ENCODE results near the gene INF2.

The INF2 gene

DNA sequence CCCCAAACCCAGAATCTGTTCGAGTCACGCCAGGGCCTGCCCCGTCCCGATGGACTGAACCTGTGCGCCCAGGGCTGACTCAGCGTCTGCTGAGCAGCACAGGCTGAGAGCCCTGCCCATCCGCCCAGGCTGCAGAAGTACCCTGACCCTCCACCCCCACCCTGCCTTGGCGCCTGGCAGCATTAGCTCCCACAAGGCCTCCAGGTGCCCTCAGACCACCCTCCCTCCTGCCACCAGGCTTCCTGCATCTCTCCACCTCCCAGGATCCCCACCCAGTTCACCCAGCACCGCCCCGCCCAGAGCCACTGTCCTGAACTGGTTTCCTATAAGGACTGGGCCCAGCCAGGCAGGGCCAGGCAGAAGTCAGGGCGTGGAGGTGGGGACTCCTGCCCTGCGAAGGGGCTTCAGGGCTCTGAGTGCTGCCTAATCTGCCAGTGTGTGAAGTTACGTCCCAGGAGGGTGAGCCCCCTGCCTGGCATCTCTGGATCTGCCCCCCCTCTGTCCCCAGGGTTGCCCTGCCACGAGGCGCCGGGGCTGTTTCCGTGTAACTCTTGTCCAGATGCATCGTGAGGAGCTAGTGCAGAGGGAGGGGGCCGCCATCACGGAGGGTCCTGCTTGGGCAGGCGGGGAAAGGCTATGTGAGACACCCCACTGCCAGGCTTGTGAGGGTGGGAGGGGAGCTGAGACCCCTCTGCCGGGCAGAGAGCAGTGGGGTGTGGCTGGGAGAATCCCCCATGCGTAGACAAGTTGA, 43.7 kb downstream of the INF2 start:
- in situ Hi-C loops (cut with MboI; ENCODE audit: low sequenced_read_pairs): no loop called here

DNA sequence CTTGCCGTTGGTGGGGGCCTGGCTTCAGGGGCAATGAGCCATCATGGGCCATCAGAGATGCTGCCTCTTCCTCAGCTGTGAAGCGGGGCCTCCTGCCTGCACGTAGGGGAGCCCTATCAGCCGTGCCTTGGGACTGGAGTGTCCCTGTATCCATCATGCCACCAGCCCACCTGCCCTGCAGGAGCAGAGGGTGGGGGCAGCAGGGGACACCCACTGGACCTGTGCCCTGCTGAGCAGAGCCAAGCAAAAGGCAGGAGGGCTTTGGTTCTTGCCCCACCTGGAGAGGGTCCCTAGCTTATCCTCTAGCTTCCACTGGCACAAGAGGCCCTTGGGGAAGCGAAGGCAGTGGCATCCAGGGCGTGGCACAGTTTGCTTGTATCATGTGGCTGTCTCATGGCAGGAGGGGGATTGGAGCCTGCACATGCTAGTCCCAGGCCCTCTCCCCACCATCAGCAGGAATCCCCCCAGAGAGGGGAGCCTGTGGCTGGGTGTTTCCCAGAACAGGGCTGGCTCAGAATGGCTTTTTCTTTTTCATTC, 44.7 kb downstream of the INF2 start:
- in situ Hi-C loops (cut with MboI; ENCODE audit: low sequenced_read_pairs): no loop called here

DNA sequence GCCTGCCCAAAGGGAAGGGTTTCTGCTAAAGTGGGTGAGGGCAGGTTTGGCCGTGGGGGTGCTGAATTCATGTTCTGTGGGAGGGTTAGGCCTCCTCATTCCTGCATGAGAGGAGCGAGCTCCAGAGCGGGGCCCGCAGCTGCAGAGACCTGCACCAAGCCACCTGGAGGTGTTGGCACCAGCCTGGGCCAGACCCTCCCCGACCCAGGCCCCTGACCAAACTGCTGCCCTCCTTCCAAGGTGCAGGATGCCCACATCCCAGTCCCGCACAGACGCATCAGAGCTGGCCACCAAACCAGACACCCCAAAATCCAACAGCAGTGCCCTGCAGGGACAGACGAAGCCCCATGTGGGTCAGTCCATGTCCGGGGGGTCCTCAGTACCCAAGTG, 45.2 kb downstream of the INF2 start:
- in situ Hi-C loops (cut with MboI; ENCODE audit: low sequenced_read_pairs): no loop called here

DNA sequence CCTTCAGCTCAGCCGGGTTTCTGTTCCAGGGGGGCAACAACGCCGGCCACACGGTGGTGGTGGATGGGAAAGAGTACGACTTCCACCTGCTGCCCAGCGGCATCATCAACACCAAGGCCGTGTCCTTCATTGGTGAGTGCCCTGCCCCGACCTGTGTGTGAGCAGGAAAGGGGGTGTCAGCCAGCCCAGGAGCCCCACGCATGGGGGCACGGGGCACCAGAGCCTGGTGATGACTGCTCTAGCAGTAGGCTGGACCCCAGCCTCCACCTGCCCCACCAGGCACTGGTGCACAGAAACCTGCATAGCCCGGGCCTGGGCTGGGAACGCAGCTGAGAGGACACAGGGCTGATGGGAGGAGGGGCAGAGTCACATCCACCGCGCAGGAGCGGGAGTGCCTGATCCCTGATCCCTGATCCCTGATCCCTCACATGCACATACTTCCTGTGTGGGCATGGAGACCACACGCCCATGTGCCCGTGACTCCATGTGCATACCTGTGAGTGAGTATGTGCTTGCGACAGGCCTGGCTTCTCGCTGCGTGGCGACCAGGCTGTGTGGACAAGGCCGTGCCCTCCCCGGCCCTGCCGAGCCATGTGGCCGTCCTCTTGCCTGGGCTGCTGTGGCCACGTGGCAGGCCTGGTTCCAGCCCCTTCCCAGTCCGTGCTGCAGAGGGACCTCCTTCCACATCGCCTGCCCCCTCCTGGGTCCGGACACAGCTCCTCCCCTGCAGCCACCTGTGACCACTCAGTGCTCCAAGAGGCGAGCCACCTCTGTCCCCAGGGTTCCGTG, 45.8 kb downstream of the INF2 start:
- in situ Hi-C loops (cut with MboI; ENCODE audit: low sequenced_read_pairs): no loop called here

DNA sequence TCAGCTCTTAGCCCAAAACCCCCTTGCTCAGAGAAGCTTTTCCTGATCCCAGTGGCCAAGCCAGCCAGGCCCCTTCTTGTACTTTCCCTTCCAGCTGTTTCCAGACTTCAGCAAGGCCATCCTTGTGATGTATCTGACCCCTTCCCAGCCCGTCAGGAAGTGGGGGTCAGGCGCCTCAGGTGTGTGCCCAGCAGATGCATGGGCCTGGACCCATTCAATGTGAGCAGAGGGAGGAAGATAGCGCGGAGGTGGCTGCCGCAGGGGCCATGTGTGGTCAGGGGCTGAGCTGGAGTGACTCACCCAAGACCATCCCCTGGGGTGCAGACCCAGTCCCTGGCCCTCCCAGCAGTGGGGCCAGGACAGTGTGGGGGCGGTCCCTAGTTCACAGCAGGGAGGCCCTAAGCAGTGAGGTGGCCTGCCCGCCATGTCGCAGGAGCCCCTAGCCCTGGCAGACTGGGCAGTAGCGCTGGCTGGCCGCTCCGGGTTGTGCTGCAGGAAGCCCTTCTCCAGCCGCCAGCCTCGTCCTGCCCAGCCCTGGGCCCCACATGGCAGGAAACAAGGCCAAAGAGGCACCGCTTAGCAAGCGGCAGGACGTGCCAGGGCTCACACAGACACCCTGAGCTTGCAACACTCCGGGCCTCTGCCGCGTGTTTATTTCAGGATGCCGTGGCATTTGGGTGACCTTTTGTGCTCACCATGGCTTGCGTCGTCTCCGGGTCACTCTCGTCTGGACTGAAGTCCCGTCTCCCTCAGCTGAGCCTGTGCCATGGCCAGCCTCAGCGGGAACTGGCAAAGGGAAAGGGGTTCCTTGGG, 46.6 kb downstream of the INF2 start:
- in situ Hi-C loops (cut with MboI; ENCODE audit: low sequenced_read_pairs): no loop called here

DNA sequence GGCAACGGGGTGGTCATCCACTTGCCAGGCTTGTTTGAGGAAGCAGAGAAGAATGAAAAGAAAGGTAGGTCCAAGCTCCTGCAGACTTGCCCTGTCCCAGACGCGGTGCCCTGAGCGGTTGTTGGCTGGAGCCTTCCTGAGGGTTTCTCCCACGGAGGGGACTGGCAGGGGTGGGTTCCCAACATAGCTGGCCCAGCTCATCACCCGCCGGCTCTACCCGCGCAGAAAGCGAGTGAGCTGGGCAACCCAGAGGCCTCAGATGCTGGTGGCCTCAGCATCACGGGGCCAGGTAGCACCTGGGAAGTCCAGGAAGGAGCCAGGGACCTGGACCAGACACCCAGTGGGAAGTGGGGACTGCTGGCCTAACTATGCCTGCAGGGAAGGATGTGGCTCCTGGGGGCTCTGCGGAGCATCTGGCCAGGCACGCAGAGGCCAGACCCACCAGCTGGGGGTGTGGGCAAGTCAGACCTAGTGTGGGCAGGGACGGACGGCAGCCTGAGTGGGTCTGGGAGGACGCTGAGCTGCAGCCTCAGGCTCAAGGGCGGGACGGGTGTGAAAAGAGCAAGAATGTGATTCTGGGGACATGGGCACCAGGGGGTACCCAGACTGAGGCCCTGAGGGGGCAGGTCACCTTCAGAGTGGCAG, 49.1 kb downstream of the INF2 start:
- in situ Hi-C loops (cut with MboI; ENCODE audit: low sequenced_read_pairs): no loop called here

DNA sequence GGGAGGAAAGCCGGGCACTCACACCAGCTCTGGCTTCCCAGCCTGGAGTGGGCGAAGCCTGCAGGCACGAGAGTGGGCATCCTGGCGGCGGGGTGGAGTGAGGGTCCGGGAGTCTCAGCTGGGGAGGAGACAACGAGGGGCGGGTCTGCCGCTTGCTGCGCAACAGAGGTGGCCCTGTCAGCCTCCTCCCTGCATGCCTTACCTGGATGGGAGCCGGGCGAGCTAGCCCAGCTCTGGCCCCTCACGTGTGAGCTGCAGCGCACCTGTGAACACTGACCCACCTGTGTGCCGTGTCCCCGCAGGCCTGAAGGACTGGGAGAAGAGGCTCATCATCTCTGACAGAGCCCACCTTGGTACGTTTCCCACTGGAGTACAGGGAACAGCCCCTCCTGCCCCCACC, 49.6 kb downstream of the INF2 start:
- in situ Hi-C loops (cut with MboI; ENCODE audit: low sequenced_read_pairs): no loop called here

DNA sequence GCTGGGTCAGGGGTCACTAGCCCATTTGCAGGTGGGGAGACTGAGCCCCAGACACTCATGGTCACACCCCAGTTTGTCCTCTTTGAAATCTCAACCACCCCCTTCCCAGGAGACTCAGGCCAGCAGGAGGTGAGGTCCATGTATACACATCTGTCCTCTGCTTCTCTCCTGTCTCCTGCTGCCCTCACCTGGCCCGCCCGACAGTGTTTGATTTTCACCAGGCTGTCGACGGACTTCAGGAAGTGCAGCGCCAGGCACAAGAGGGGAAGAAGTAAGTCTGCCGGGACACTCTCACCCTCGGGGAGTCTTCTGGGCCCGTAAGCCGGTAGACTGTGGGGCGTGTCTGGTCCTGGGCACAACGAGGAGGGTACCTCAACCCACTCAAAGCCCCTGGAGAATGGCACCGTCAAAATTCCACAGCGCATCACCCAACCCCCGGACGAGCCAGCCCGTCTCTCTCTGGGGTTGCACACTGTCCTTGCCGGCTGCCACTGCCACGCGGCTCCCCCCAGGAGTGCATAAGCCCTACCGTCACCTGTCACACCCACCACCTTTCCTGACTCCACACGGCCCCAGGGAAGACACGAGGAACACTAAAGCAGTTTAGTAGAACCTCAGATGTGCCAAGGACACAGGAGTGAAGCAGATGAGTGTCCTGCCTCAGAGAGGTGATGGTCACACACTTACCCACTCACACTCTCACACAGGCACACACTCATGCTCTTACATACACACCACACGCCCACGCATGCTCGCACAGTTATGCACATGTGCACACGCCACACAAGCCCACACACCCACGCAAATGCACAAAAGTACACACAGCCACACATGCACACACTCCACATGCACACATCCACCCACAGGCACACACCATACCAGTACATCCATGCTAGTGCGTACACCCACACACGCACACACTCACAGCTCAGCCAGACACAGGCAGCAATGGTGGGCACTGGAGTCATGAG, 50.4 kb downstream of the INF2 start:
- in situ Hi-C loops (cut with MboI; ENCODE audit: low sequenced_read_pairs): no loop called here

DNA sequence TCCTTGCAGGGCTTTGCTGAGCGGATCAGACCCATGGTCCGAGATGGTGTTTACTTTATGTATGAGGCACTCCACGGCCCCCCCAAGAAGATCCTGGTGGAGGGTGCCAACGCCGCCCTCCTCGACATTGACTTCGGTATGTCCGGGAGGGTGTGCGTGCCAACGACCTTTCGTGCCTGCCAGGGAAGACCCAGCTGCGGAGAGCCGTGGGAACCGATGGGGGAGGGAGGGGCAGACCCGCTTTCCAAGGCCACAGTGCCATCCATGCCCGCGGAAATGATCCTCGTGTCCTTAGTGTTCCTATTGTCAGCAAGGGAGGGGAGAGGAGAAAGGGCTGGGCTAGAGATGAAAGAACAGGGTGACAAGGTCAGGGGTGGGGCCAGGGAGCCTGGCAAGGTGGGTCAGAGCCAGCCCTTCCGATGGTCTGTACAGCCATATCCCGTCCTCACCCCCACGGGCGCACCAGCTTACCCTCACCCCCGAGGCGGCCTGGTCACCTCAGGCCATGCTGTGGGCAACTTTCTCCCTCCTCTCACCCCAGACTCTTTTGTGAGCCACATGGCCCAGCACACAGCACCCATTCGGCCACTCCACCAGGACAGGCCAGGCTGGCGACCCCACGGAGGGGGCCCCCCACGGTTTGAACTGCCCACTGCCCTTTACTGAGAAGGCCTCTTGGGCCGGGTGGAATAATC, 51.8 kb downstream of the INF2 start:
- in situ Hi-C loops (cut with MboI; ENCODE audit: low sequenced_read_pairs): no loop called here

DNA sequence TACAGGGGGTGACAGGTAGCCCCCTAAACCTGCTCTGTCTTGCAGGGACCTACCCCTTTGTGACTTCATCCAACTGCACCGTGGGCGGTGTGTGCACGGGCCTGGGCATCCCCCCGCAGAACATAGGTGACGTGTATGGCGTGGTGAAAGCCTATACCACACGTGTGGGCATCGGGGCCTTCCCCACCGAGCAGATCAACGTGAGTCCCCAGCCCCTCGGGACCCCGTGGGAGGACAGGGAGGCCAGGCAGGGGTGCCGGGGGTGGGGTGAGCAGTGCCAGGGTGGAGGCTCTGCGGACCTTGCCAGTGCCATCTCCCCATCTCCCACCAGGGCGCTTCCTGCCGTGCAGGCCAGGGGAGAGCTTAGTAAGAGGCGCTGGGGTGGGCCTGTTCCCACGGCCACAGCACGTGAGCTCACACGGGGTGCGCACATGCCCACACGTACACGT, 52.4 kb downstream of the INF2 start:
- in situ Hi-C loops (cut with MboI; ENCODE audit: low sequenced_read_pairs): no loop called here

DNA sequence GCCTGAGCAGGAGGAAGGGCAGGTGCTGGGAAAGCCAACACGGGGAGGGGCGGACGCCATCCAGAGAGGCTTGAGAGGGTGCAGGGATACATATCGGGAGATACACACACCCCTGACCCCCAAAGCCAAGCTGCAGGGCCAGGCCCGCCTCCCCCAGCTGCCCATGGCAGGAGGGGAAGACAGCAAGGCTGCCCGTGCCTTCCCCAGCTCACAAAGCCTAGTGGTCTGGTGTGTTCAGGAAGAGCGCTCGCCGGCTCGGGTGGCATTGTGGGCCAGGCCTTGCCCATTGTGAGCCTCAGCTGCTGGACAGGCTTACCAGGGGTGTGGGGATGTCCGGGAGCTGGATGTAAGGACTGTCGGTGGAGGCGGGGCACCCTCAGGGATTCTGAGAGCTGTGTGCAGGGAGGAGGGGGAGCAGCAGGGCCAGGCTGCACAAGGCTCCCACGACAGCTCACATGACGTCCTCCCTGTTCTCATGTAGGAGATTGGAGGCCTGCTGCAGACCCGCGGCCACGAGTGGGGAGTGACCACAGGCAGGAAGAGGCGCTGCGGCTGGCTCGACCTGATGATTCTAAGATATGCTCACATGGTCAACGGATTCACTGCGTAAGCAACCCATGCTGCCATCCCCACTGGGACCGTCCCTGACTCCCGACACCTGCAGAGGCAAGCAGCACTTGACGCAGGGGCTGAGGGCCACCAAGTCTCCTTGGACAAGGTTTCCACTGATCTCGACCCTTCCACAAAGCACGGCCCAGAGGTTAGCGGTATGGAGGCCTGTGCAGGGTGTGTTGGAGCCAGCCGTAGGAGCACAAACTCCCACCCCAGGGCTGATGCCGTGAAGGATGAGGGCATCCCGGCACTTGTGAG, 53.4 kb downstream of the INF2 start:
- in situ Hi-C loops (cut with MboI; ENCODE audit: low sequenced_read_pairs): no loop called here

DNA sequence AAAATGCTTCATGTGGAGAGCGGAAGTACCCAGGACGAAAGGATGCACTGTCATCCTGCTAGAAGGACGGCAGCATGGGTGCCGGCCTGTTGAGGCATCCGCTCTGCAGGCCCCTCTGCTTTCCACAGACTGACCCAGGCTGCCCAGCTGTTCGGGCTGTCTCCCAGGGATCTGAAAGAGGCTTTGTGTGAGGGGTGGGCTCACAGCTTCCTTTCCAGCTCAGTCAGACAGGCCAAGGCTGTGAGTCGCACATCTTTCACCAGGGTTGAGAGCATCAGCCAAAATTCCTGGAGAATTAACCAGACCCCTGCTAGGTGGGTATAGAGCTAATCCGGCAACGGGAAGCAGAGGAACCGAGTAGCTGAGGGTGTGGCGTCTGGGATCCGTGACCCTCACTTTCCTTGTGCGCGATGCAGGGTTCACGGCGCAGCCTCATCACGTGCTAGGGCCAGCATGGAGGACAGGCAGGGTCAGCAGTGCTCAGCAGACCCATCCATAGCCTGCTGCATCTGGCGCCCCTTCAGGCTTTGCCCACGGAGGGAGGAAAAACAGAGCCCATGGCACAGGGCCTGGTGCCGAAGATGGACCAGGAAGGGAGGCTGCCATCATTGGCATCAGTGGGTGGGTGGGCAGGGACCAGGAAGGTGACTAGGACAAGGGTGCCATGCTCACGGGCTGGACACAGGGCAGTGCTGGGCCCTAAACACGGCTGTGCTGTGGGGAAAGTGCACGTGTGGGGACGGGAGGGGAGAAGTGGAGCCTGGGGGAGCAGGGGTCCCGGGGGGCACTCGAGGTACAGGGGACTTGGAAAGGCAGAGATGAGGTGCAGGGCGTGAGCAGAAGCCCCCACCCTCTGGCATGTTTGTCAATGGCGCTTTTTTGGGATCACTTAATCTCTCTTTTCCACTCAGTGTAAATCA, 54.3 kb downstream of the INF2 start:
- in situ Hi-C loops (cut with MboI; ENCODE audit: low sequenced_read_pairs): no loop called here

DNA sequence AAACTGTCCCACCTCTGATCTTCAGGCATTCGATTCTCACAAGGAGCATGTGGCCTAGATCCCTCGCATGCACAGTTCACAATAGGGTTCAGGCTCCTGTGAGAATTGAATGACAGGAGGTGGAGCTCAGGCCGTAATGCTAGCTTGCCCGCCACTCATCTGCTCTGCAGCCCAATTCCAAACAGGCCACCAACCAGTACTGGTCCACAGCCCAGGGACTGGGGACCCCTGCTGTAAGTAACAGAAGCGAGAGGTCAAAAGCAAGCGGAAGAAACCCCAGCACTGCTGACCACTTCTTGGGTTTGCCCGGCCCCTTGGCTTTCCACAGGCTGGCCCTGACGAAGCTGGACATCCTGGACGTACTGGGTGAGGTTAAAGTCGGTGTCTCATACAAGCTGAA, 55.1 kb downstream of the INF2 start:
- in situ Hi-C loops (cut with MboI; ENCODE audit: low sequenced_read_pairs): no loop called here

DNA sequence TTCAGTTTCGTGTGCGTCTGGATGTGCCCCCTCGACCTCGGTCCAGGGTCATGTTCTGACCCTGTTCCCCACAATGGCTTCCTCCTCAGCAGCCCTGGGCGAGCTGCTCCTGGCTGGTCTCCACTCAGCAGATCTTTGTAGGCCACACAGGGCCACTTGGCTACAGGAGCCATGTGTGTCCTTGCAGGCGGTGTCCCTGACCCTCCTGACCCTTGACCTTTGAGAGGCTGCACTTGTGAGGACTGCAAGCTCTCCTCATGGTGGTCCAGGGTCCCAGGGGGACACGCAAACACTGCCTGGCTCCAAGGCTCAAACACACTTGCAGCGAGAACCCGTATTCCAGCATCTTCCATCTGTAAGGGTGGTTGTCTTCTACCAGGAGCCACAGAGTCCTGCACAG, 56.0 kb downstream of the INF2 start:
- in situ Hi-C loops (cut with MboI; ENCODE audit: low sequenced_read_pairs): no loop called here

DNA sequence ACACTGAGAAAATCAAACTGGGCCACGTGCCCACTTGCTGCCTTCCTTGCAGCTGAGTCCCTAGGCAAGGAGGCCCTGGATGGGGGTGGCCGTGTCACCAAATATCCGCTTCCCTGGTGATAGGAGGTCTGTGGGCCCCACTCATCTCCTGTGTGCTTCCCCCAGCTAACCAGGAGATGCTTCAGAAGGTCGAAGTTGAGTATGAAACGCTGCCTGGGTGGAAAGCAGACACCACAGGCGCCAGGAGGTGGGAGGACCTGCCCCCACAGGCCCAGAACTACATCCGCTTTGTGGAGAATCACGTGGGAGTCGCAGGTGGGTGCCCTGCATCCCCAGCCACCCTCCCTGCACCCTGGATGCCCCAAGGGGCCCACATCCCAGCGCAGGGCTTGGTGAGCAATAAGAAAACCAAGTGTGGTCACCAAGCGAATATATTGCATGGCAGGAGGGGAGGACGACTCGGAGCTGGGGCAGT, 56.7 kb downstream of the INF2 start:
- in situ Hi-C loops (cut with MboI; ENCODE audit: low sequenced_read_pairs): no loop called here

DNA sequence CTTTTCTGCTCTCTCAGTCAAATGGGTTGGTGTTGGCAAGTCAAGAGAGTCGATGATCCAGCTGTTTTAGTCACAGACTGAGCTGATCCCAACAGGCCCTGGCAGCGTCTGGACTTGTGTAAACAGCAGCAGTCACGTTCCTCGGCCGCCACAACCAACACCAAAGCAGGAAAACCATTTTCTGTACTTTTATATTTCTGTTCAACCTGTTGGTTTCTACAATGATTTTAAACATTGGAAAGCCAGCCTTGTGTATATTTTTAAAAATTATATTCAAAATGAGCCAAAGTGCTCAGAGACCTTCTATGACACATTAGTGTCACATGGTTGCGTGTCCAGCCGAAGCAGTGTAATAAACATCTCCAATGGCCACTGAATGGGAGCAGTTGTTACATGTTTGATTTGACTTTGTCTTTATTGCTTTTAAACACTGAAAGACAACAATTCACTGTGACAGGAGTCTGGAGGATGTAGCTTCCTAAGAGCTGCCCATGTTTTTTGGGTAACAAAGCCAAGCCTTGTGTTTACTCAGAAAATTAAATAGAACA, 57.6 kb downstream of the INF2 start:
- in situ Hi-C loops (cut with MboI; ENCODE audit: low sequenced_read_pairs): no loop called here

DNA sequence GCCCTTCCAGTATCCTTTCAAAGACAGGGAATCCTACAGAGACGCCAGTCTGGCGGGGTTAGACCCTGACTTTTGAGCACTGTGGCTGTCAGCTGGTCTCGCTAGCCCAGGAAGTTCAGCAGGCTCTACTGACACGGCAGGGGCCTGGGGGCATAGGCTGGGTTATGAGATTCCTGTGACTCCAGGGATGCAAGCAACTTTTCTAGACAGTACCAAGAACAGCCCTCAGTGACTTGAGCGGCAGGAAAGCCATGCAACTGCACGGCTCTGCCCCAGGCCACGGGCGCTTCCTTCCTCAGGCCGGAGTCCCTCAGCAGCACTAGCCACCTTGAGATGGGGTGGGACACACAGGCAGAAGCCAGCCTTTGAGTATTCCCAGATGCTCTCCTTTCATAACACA, 58.5 kb downstream of the INF2 start:
- in situ Hi-C loops (cut with MboI; ENCODE audit: low sequenced_read_pairs): no loop called here

All from HL-60/S4 treated with retinoic acid at 250 ng/mL for 4 days and 3 days (cell line).